A673 (cell line): ENCODE results near the gene SHLD1. TPM values are rescaled to one million over a fixed set of nuclear protein-coding genes. Genes with fewer than 3 reads are reported as not detected.

Source experiments
- BruUV-seq: library from RNA; stranded (reverse); fragments of 400-500 nt; replicated peaks from 2 replicates; lab custom pipeline; 2021; lab: Mats Ljungman, UMichigan
- CTCF ChIA-PET: fragments of 300-600 bp; sonication (Branson Sonifier 250); formaldehyde crosslinking; loops from one replicate; lab custom pipeline; 2022; ENCODE audit warnings: antibody characterized with exemption; lab: Charles Lee
- POLR2A ChIA-PET: fragments of 300-600 bp; sonication (Branson Sonifier 250); formaldehyde crosslinking; loops from one replicate; lab custom pipeline; 2022; ENCODE audit warnings: antibody characterized with exemption; ENCODE audit not compliant: low non-redundant PET; lab: Charles Lee
- DNase-seq: peaks from one replicate; pipeline ENCODE4 v3.0.0-alpha.2; 2015; ENCODE audit warnings: low spot score
- H3K27ac ChIP-seq: fragments of 200-600 bp; sonication (generic); 2 replicates; pipeline ENCODE4 v1.5.1; 2016; ENCODE audit warnings: mixed run types, low read depth, mild to moderate bottlenecking, mixed read lengths, antibody characterized with exemption, low read length; ENCODE audit not compliant: poor library complexity, severe bottlenecking
- H3K27me3 ChIP-seq: fragments of 200-600 bp; sonication (generic); replicated peaks from 2 replicates; pipeline ENCODE4 v1.6.1; 2017; ENCODE audit warnings: mixed run types, low read depth, mild to moderate bottlenecking, mixed read lengths, antibody characterized with exemption, low read length; ENCODE audit not compliant: insufficient read depth, poor library complexity
- H3K36me3 ChIP-seq: fragments of 200-600 bp; sonication (generic); 2 replicates; pipeline ENCODE4 v1.6.1; 2016; ENCODE audit warnings: mixed run types, mild to moderate bottlenecking, mixed read lengths, antibody characterized with exemption, low read length; ENCODE audit not compliant: insufficient read depth, poor library complexity, severe bottlenecking
- H3K4me1 ChIP-seq: fragments of 200-600 bp; sonication (generic); 2 replicates; pipeline ENCODE4 v1.6.1; 2017; ENCODE audit warnings: mixed run types, mild to moderate bottlenecking, mixed read lengths, antibody characterized with exemption, low read length; ENCODE audit not compliant: insufficient read depth, poor library complexity, severe bottlenecking
- H3K4me3 ChIP-seq: fragments of 200-600 bp; sonication (generic); 2 replicates; pipeline ENCODE4 v1.5.1; 2016; ENCODE audit warnings: low read depth, mixed run types, mild to moderate bottlenecking, mixed read lengths, low read length; ENCODE audit not compliant: poor library complexity, severe bottlenecking
- H3K9me3 ChIP-seq: fragments of 200-600 bp; sonication (generic); 2 replicates; pipeline ENCODE4 v1.6.1; 2016; ENCODE audit warnings: mixed run types, low read depth, mild to moderate bottlenecking, mixed read lengths, antibody characterized with exemption, low read length; ENCODE audit not compliant: poor library complexity, severe bottlenecking
- CTCF ChIP-seq: fragments of 300-800, 200-600 bp; sonication (generic); conservative IDR thresholded peaks from 2 replicates; pipeline ENCODE4 v1.5.1; 2017; ENCODE audit warnings: low read depth, mild to moderate bottlenecking, antibody characterized with exemption, low read length, moderate library complexity, mixed read lengths
- EZH2 ChIP-seq: fragments of 200-600 bp; sonication (generic); IDR thresholded peaks from 2 replicates; pipeline ENCODE4 v1.6.1; 2017; ENCODE audit warnings: borderline replicate concordance, low read depth, mild to moderate bottlenecking, mixed read lengths, antibody characterized with exemption, low read length; ENCODE audit not compliant: poor library complexity, severe bottlenecking
- intact Hi-C: fragments of 100-400 bp; cut with micrococcal nuclease; formaldehyde crosslinking; loops from one replicate; pipeline ENCODE4 v1.10.0; 2022; ENCODE audit not compliant: unreplicated experiment
- total RNA-seq: library from RNA; stranded (reverse); gene quantifications from 2 replicates; pipeline ENCODE4 v1.2.3, GENCODE V29; 2021

Gene SHLD1
- total RNA-seq, 1 experiment from 2014 or later: 5.8 TPM

DNA sequence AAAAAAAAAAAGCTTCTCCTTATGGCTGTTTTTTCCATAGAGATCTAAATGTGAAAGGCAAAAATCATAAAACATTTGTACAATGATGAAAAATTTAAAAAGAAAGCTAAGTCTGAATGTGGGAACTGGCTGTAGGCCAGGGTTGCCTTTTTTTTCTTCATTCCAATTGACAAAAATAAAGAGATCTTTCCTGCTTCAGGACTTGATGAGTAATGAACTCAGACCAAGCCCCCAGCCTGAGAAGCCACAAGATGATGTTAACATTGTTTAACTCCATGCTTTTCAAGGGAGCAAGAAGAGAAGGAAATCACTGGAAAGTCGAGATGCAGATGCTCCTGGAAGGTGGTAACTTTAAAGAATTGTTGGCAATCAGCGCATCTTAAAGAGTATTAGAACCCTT is 158.8 kb downstream of the SHLD1 start:
- CTCF ChIA-PET: no interaction called here

DNA sequence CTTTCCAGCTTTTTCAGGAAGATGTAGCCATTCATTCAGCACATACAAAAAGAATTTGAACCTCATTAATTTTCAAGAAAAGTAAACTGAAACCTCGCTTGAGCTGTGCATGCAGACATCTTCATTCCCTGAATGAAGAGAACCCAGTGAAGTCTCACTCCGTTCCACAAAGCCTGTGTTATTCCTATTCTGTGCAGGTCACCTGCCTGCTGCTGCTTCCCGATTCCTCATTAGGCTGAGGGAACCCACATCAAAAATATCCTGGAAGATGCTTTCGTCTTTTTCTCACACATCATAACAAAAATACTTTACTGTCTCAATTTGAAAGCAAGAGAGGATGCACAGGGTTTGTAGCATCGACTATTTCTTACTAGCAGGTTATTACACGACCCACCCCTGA is 160.0 kb downstream of the SHLD1 start:
- BruUV-seq: no TSS peak
- no peak overlapping the region for H3K4me3 ChIP-seq
- intact Hi-C loops: no loop called here

More for the DNA sequence above, 158.8 kb downstream of the SHLD1 start:
- no peak overlapping the region for H3K27ac ChIP-seq
- H3K4me3 ChIP-seq: no peak overlapping the region
- H3K27me3 ChIP-seq: peaks cover 51% of the 10 kb centered on the region
- POLR2A ChIA-PET: no interaction called here
- no peaks in the 10 kb centered on the region for H3K36me3 ChIP-seq
- intact Hi-C loops: no loop called here
- H3K9me3 ChIP-seq: no peaks in the 10 kb centered on the region
- H3K4me1 ChIP-seq: peaks cover 5% of the 10 kb centered on the region
- DNase-seq: no peak
- TF ChIP-seq CTCF (no peak), EZH2 (no peak)
- BruUV-seq: no TSS peak

GRCh38 chr20:5913166-5913565 is 163.0 kb downstream of the SHLD1 start:
- no TSS peak for BruUV-seq
- intact Hi-C loops: no loop called here
- ChIA-PET POLR2A (no interaction called here), CTCF (no interaction called here)
- Histone ChIP-seq H3K4me1 (peaks cover 5% of the 10 kb centered on the region), H3K4me3 (no peak overlapping the region), H3K27me3 (peaks cover 39% of the 10 kb centered on the region), H3K27ac (no peak overlapping the region), H3K36me3 (no peaks in the 10 kb centered on the region), H3K9me3 (no peaks in the 10 kb centered on the region)
- no peak for TF ChIP-seq EZH2
- no peak for TF ChIP-seq CTCF
- DNase-seq: no peak

More for the DNA sequence above, 160.0 kb downstream of the SHLD1 start:
- H3K27ac ChIP-seq: no peak overlapping the region
- ChIA-PET CTCF (no interaction called here), POLR2A (no interaction called here)
- H3K9me3 ChIP-seq: no peaks in the 10 kb centered on the region
- TF ChIP-seq EZH2 (no peak), CTCF (no peak)
- no peak for DNase-seq
- H3K36me3 ChIP-seq: no peaks in the 10 kb centered on the region
- peaks cover 5% of the 10 kb centered on the region for H3K4me1 ChIP-seq
- peaks cover 54% of the 10 kb centered on the region for H3K27me3 ChIP-seq

Other genes with a start within 250 kb of the SHLD1 start
- 11.6 and 12.2 TPM in 2 replicates for gene GPCPD1, start 139.4 kb upstream of the SHLD1 start, total RNA-seq
- gene CHGB, start 161.1 kb downstream of the SHLD1 start, total RNA-seq: 0.45 and 0.55 TPM in 2 replicates
- 38.6 and 41.6 TPM in 2 replicates for gene TRMT6, start 200.1 kb downstream of the SHLD1 start, total RNA-seq
- gene MCM8, start 200.3 kb downstream of the SHLD1 start, total RNA-seq: 49.7 and 56.4 TPM in 2 replicates